ENCODE results near the gene SCYGR2. TPM values are rescaled to one million over a fixed set of nuclear protein-coding genes. Genes with fewer than 3 reads are reported as not detected.

SCYGR2 gene
- total and polyA plus RNA-seq, 2 donors = not detected

DNA sequence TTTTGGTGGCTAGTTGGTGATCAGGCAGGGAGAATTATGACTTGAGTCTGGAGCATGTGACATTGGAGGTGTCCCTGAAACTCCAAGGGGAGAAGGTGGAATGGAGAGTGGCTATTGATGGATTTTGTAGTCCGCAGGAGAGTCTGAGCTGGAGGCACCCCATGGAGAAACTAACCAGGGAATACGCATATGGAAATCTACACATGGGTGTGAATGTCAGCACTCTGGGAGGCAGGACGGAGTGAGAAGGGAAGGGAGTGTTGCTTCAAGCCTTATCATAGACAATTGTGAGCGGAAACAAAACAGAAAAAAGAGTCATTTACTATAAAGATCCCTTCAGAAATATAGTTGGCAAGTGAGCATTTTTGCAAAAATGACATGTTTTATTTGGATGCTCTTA lies 17.9 kb downstream of the SCYGR2 start:
- WGBS = 46% methylated on average over 4 of the region's 4 CpGs
- no peak overlapping the region for H3K4me3 ChIP-seq (ENCODE audit: low read depth, low read length)
- no peaks in the 10 kb centered on the region for H3K36me3 ChIP-seq (ENCODE audit: insufficient read depth)
- no peak overlapping the region for H3K27ac ChIP-seq (ENCODE audit: low read depth)
- H3K4me1 ChIP-seq (ENCODE audit: insufficient read depth) = no peaks in the 10 kb centered on the region
- DNase-seq (ENCODE audit: extremely low spot score) = no peak

DNA sequence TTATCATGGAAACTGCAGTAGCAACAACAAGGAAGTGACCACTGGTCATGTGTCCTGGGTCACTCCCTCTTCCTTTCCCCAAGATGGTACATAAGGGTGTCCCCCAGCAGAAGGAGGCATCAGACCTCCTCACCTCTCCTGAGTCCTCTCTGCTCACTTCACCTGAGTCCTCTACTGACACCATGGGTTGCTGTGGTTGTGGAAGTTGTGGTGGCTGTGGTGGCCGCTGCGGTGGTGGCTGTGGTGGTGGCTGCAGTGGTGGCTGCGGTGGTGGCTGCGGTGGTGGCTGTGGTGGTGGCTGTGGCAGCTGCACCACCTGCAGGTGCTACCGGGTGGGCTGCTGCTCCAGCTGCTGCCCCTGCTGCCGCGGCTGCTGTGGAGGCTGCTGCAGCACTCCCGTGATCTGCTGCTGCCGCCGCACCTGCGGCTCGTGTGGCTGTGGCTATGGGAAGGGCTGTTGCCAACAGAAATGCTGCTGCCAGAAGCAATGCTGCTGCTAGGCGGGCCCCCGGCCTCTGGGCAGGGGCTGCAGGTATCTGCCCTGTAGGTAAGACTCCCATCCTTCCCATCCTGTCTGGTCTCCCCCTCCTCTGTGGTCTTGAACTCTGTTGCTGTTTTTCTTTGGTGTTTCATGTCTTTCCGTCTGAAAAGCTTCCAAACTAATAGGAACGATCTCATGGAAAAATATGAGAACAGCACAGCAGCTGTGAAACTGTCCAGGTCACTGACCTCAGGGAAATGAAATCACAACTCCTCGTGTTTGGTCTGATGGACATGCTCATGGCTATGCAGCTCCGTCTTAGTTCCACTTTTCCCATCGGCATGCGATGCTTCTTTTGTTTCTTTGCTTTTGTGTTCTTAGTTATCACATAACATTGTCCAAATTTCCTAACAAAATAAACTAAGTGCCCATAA lies 18.9 kb downstream of the SCYGR2 start, which contains the start of gene SCYGR4:
Gene SCYGR4, plus strand, starts transcription at position 183 of the 915 bp plus-strand sequence. Its CDS starts 0 bp downstream, at position 183.
- Histone ChIP-seq H3K4me3 (ENCODE audit: low read depth, low read length) (no peak within 1 kb of the TSS), H3K36me3 (ENCODE audit: insufficient read depth) (no peaks in the 10 kb centered on the region), H3K4me1 (ENCODE audit: insufficient read depth) (no peaks in the 10 kb centered on the region), H3K27ac (ENCODE audit: low read depth) (no peak within 1 kb of the TSS)
- 76% methylated on average over 20 of the region's 20 CpGs for WGBS
- no peak for DNase-seq (ENCODE audit: extremely low spot score)

DNA sequence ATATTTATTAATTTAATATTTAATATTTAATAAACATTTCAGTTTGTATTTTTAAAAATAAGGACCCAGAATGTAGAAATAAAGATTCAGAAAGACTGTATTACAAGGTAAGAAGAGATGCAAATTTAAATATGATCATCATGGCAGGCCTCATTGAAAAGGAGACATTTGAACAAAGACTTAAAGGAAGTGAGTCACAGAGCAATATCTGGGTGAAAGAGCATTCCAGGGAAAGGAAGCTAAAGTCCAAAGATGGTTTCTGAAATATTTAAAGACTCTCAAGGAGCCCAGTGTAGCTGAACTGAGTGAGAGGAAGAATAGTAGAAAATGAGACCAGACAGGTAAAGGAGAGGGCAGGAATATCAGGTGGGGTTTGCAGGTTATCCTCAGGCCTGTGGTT lies 24.5 kb downstream of the SCYGR2 start:
- no peak for DNase-seq (ENCODE audit: extremely low spot score)

DNA sequence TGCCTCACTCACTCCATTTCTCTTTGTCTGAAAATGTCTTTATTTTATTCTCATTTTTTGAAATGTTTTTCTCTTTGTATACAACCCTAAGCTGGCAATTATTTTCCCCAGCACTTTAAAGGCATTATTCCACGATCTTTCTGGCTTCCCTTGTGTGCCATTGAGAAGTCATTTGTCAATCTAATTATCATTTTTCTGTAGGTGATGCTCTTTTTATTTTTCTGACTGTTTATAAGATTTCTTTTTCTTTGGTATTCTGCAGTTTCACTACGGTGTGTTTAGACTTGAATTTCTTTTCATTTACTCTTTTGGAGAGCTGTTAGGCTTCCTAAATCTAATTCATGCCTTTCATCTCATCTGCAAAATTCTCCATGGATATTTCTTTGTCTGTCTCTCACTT lies 26.7 kb downstream of the SCYGR2 start:
- Histone ChIP-seq H3K27ac (ENCODE audit: low read depth) (no peak overlapping the region), H3K36me3 (ENCODE audit: insufficient read depth) (no peaks in the 10 kb centered on the region), H3K4me3 (ENCODE audit: low read depth, low read length) (no peak overlapping the region), H3K4me1 (ENCODE audit: insufficient read depth) (no peaks in the 10 kb centered on the region)
- WGBS = 44% methylated on average over 2 of the region's 2 CpGs
- DNase-seq (ENCODE audit: extremely low spot score) = no peak

More for the DNA sequence above, 24.5 kb downstream of the SCYGR2 start:
- no peak overlapping the region for H3K27ac ChIP-seq (ENCODE audit: low read depth)
- H3K4me3 ChIP-seq (ENCODE audit: low read depth, low read length) = no peak overlapping the region
- H3K4me1 ChIP-seq (ENCODE audit: insufficient read depth) = no peaks in the 10 kb centered on the region
- H3K36me3 ChIP-seq (ENCODE audit: insufficient read depth) = no peaks in the 10 kb centered on the region

DNA sequence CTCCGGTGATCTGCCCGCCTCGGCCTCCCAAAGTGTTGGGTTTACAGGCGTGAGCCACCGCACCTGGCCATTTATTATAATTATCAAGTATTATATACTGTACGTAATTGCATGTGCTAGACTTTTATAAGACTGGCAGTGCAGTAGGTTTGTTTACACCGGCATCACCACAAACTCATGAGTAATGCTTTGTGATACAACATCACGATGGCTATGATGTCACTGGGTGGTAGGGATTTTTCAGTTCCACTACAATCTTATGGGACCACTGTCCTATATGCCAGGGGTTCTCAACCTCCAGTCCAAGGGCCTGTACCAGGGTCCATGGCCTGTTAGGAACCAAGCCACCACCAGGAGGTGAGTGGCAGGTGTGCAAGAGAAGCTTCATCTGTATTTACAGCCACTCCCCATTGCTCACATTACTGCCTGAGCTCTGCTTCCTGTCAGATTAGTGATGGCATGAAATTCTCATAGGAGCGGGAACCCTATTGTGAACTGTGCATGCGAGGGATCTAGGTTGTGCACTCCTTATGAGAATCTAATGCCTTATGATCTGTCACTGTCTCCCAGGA lies 28.0 kb downstream of the SCYGR2 start:
- no peaks in the 10 kb centered on the region for H3K36me3 ChIP-seq (ENCODE audit: insufficient read depth)
- no peak for DNase-seq (ENCODE audit: extremely low spot score)
- H3K4me3 ChIP-seq (ENCODE audit: low read depth, low read length) = no peak overlapping the region
- H3K4me1 ChIP-seq (ENCODE audit: insufficient read depth) = no peaks in the 10 kb centered on the region
- no peak overlapping the region for H3K27ac ChIP-seq (ENCODE audit: low read depth)
- WGBS = 90% methylated on average over 10 of the region's 10 CpGs

DNA sequence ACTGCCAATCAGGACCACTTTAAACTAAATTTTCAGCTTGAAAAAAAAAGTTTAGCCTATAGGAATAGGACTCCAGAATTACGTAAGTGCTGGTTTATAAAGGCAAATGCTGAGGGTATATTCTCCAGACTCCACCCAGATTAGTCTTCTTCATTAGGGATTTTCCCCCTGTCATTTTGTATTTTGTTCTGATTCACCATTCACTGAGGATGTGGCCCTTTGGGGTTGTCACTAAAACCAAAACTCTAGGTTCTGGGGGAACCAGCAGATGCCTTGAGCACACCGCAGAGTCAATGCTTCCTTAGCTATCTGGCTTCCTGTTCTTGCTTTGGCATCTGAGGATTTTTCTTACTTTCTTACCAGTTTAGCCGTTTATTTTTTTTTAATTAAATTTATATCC lies 29.1 kb downstream of the SCYGR2 start:
- H3K4me1 ChIP-seq (ENCODE audit: insufficient read depth) = no peaks in the 10 kb centered on the region
- H3K36me3 ChIP-seq (ENCODE audit: insufficient read depth) = no peaks in the 10 kb centered on the region
- no peak for DNase-seq (ENCODE audit: extremely low spot score)
- 72% methylated on average over 3 of the region's 3 CpGs for WGBS
- no peak overlapping the region for H3K27ac ChIP-seq (ENCODE audit: low read depth)
- no peak overlapping the region for H3K4me3 ChIP-seq (ENCODE audit: low read depth, low read length)

DNA sequence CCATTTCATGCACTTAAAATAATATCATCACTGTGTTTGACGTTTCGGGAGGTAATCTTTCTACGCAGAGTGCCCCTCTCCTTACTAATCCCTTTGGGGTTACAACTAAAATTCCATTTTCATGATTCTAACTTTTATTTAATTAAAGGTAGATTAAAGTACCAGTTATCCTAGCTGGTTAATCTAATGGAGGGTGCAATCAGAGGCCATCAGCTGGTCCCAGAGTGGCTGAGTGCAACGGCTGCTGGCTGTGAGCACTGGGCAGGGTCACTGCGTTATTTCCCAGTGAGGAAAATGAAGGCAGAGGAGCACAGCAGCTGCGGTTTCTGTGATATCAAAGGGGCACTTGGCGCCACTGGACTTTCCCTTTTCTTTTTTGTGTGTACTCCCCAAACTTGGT lies 30.7 kb downstream of the SCYGR2 start:
- 58% methylated on average over 7 of the region's 7 CpGs for WGBS
- H3K4me1 ChIP-seq (ENCODE audit: insufficient read depth) = no peaks in the 10 kb centered on the region
- no peak for DNase-seq (ENCODE audit: extremely low spot score)
- no peaks in the 10 kb centered on the region for H3K36me3 ChIP-seq (ENCODE audit: insufficient read depth)
- H3K4me3 ChIP-seq (ENCODE audit: low read depth, low read length) = no peak overlapping the region
- no peak overlapping the region for H3K27ac ChIP-seq (ENCODE audit: low read depth)

DNA sequence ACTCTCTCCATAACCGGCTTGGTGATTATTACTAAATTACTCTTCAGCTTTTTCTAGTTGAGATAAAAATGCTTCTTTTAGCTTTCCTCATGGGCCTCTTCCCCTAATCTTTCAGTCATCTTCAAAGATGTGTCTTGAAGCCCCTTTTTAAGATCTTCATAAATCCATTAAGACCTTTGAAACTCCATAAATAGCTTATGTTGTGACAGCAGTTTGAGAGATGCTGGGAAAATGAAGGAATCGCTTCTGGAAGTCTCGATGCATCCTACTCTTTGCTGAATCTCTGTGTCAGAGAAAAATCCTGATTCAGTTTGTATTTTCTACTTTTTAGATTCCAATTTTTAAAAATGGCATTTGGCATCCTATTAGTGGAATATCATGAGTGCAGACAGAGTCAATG lies 31.6 kb downstream of the SCYGR2 start:
- Histone ChIP-seq H3K27ac (ENCODE audit: low read depth) (no peak overlapping the region), H3K36me3 (ENCODE audit: insufficient read depth) (no peaks in the 10 kb centered on the region), H3K4me1 (ENCODE audit: insufficient read depth) (no peaks in the 10 kb centered on the region), H3K4me3 (ENCODE audit: low read depth, low read length) (no peak overlapping the region)
- no peak for DNase-seq (ENCODE audit: extremely low spot score)
- whole genome bisulfite sequencing = 48% methylated on average over 3 of the region's 3 CpGs

DNA sequence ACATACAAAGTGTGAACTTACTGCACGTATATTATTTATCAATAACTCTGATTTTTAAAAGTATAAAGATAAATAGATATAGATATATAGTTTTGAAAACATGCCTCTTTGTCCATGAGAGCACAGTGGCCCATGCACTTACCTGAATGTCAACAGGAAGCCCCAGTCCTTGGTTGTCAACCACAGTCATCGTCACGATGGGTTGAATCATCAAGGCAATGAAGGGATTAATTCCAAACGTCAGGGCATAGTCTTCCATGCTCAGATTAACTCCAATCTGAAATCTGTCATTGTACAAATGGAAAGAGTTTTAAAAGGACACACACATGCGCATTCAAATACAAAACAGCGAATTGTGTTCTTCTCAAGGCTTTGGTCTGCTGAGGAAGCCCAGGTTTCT lies 34.1 kb downstream of the SCYGR2 start:
- WGBS = 81% methylated on average over 6 of the region's 6 CpGs
- H3K4me1 ChIP-seq (ENCODE audit: insufficient read depth) = no peaks in the 10 kb centered on the region
- no peak for DNase-seq (ENCODE audit: extremely low spot score)
- no peak overlapping the region for H3K4me3 ChIP-seq (ENCODE audit: low read depth, low read length)
- H3K36me3 ChIP-seq (ENCODE audit: insufficient read depth) = no peaks in the 10 kb centered on the region
- no peak overlapping the region for H3K27ac ChIP-seq (ENCODE audit: low read depth)

DNA sequence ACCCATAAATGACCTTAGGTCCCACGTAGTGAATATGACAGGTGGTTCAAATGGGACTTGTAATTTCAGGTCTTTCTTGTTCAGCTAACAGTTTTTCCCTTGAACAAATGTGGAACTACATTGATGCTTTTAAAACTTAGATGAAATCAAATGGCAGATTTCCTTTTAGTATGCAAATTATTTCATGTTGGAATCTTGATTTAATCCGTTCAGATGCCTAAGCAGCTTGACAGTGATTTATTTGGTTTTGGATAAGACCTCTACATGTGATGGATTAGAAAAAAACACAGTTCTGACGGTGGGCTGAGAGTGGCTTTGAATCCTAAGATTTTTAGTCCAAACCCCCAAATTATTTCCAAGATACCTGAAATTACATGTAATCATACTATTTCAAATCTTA lies 35.5 kb downstream of the SCYGR2 start:
- Histone ChIP-seq H3K27ac (ENCODE audit: low read depth) (no peak overlapping the region), H3K4me3 (ENCODE audit: low read depth, low read length) (no peak overlapping the region), H3K36me3 (ENCODE audit: insufficient read depth) (no peaks in the 10 kb centered on the region), H3K4me1 (ENCODE audit: insufficient read depth) (no peaks in the 10 kb centered on the region)
- no peak for DNase-seq (ENCODE audit: extremely low spot score)
- WGBS = 56% methylated on average over 3 of the region's 3 CpGs

DNA sequence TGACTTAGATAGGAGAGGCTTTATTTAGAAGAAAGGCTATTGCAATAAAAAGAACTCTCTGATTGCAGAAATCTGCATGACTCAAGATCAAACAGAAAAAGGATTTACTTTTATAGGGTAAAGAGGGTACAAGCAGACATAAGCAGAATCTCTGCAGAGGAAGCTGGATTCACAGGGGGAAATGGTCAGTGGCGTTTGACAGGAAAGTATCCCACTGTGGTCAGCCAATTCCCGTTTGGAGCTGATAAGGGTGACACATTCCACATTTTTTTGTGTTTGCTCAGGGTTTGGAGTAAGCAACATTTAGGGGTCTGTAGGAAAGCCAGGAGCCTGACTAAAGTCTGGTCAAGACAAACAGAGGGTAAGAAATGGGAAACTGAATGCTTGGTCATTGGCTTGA lies 44.0 kb downstream of the SCYGR2 start:
- Histone ChIP-seq H3K27ac (ENCODE audit: low read depth) (no peak overlapping the region), H3K36me3 (ENCODE audit: insufficient read depth) (no peaks in the 10 kb centered on the region), H3K4me3 (ENCODE audit: low read depth, low read length) (no peak overlapping the region), H3K4me1 (ENCODE audit: insufficient read depth) (no peaks in the 10 kb centered on the region)
- WGBS = 10% methylated on average over 2 of the region's 2 CpGs
- DNase-seq (ENCODE audit: extremely low spot score) = no peak

DNA sequence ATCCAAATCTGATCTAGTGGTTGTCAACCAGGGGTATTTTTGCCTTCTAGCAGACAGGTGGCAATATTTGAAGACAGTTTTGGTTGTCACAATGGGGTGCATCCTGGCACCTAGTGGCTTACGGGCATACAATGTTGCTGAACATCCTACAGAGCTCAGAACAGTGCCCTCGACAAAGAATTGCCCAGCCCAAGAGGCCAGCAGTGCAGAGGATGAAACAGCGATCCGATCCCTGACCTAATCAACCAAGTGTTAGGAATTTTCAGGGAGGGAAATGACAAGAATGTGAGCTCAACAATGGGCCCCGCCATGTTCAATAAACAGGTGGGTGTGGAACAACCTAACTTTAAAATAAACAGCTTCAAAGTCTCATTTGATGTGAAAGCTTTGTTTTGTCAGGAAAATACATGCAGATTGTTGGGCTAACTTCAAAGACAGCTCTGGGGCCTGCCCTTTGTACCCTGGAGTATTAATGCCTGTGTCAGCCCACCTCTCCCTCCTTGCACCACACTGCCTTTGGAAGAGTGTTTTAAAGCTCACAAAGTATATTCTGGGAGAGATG lies 45.4 kb downstream of the SCYGR2 start:
- Histone ChIP-seq H3K36me3 (ENCODE audit: insufficient read depth) (no peaks in the 10 kb centered on the region), H3K4me1 (ENCODE audit: insufficient read depth) (no peaks in the 10 kb centered on the region), H3K27ac (ENCODE audit: low read depth) (no peak overlapping the region), H3K4me3 (ENCODE audit: low read depth, low read length) (no peak overlapping the region)
- WGBS = 90% methylated on average over 5 of the region's 5 CpGs
- DNase-seq (ENCODE audit: extremely low spot score) = no peak

Data from urinary bladder (tissue), 4 donors.